OCI-LY3 (cell line): ENCODE data around the gene NTRK2.

Experiments
- H2AFZ ChIP-seq: fragments of 200-600, 300-600 bp; shearing (Covaris generic); 2 replicates; pipeline ENCODE4 v1.6.0; 2014; ENCODE audit warnings: antibody characterized with exemption, low read depth, low read length
- H3K27ac ChIP-seq: fragments of 200-600, 300-600 bp; sonication (generic); 2 replicates; pipeline ENCODE4 v1.5.1; 2014; ENCODE audit warnings: mild to moderate bottlenecking, low read length, moderate library complexity, mixed read lengths
- H3K27me3 ChIP-seq: fragments of 200-600, 300-600 bp; sonication (generic); 2 replicates; pipeline ENCODE4 v1.6.1; 2014; ENCODE audit warnings: low read depth, low read length, mixed read lengths
- H3K36me3 ChIP-seq: fragments of 200-600, 300-600 bp; sonication (generic); replicated peaks from 2 replicates; pipeline ENCODE3; 2014; ENCODE audit warnings: low read depth, low read length, mixed read lengths
- H3K4me1 ChIP-seq: fragments of 300-600, 200-600 bp; sonication (generic); 2 replicates; pipeline ENCODE4 v1.6.1; 2014; ENCODE audit warnings: low read length, mixed read lengths
- H3K4me2 ChIP-seq: fragments of 200-600, 300-600 bp; sonication (generic); 2 replicates; pipeline ENCODE4 v1.6.1; 2014; ENCODE audit warnings: low read length, mixed read lengths
- H3K4me3 ChIP-seq: fragments of 300-600, 200-600 bp; sonication (generic); 2 replicates; pipeline ENCODE4 v1.5.1; 2014; ENCODE audit warnings: antibody characterized with exemption, mild to moderate bottlenecking, low read length, moderate library complexity
- H3K79me2 ChIP-seq: fragments of 300-600, 200-600 bp; shearing (Covaris generic); 2 replicates; pipeline ENCODE4 v1.6.1; 2014; ENCODE audit warnings: mild to moderate bottlenecking, low read length, mixed read lengths
- H3K9ac ChIP-seq: fragments of 300-600, 200-600 bp; shearing (Covaris generic); 2 replicates; pipeline ENCODE4 v1.6.0; 2014; ENCODE audit warnings: mild to moderate bottlenecking, low read length, moderate library complexity
- H3K9me3 ChIP-seq: fragments of 200-600, 300-600 bp; shearing (Covaris generic); 2 replicates; pipeline ENCODE4 v1.6.1; 2014; ENCODE audit warnings: low read length, mixed read lengths; ENCODE audit not compliant: insufficient read depth
- H4K20me1 ChIP-seq: fragments of 200-600, 300-600 bp; sonication (generic); 2 replicates; pipeline ENCODE4 v1.6.1; 2016; ENCODE audit warnings: low read length, mixed read lengths; ENCODE audit not compliant: insufficient read depth
- EZH2phosphoT487 ChIP-seq: fragments of 200-600 bp; shearing (Covaris generic); IDR thresholded peaks from 2 replicates; pipeline ENCODE4 v1.6.1; 2018; ENCODE audit warnings: antibody characterized with exemption, mixed run types, low read depth
- TF ChIP-seq, protein P1 (sequence below): fragments of 200-600, 300-600 bp; sonication (generic); IDR thresholded peaks from 2 replicates; pipeline ENCODE4 v1.5.1; 2014; ENCODE audit warnings: antibody characterized with exemption, low read length, low read depth

The NTRK2 gene

DNA sequence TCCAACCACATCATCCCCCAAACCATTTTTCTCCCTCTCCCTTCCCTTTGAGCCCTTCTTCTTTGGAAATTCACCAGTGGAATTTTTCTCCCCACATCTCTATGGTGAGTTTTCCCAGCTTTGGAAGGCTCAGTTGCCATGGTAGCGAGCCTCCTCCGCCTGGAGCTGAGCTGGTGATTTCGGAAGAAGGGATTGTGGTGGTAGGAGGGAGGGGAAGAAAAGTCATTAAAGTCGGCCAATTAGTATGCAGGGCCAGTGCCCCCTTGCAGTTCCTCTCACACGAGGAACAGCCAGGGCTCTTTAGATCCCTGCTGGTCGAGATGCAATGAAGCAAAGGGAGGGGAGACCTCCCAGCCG, 322.0 kb downstream of the NTRK2 start:
- Histone ChIP-seq H3K4me1 (peaks cover 5% of the 10 kb centered on the region), H3K9ac (no peak overlapping the region), H3K79me2 (no peaks in the 10 kb centered on the region), H3K4me2 (no peak overlapping the region), H3K36me3 (no peaks in the 10 kb centered on the region), H3K4me3 (no peak overlapping the region), H3K27me3 (no peaks in the 10 kb centered on the region), H3K9me3 (no peaks in the 10 kb centered on the region), H2AFZ (no peak overlapping the region), H4K20me1 (no peaks in the 10 kb centered on the region), H3K27ac (no peak overlapping the region)
- no peak for TF ChIP-seq EZH2phosphoT487
- TF ChIP-seq, protein P1, sequence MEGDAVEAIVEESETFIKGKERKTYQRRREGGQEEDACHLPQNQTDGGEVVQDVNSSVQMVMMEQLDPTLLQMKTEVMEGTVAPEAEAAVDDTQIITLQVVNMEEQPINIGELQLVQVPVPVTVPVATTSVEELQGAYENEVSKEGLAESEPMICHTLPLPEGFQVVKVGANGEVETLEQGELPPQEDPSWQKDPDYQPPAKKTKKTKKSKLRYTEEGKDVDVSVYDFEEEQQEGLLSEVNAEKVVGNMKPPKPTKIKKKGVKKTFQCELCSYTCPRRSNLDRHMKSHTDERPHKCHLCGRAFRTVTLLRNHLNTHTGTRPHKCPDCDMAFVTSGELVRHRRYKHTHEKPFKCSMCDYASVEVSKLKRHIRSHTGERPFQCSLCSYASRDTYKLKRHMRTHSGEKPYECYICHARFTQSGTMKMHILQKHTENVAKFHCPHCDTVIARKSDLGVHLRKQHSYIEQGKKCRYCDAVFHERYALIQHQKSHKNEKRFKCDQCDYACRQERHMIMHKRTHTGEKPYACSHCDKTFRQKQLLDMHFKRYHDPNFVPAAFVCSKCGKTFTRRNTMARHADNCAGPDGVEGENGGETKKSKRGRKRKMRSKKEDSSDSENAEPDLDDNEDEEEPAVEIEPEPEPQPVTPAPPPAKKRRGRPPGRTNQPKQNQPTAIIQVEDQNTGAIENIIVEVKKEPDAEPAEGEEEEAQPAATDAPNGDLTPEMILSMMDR = no peak

DNA sequence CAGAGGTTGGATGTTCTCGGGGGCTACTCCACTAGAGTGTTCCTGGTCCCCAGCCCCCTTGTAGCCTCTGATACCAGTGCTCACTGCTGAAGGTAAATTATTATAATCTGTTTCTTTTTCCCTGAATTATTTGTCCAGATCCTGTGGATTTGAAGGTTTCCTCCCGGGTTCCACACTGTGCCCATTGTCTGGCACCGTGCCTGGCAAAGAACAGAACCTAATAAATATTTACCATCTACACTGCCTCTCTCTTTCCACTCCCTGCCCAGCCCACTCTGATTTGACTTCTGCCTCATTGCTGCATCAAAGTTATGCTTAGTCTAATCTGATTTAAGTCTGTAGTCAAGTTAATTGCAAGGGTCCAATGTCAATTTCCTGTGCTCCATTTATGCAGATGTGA, 322.9 kb downstream of the NTRK2 start:
- Histone ChIP-seq H3K27me3 (no peaks in the 10 kb centered on the region), H3K4me1 (peaks cover 13% of the 10 kb centered on the region), H3K4me3 (no peak overlapping the region), H4K20me1 (no peaks in the 10 kb centered on the region), H3K4me2 (no peak overlapping the region), H3K9me3 (no peaks in the 10 kb centered on the region), H2AFZ (no peak overlapping the region), H3K79me2 (no peaks in the 10 kb centered on the region), H3K9ac (no peak overlapping the region), H3K36me3 (no peaks in the 10 kb centered on the region), H3K27ac (no peak overlapping the region)
- no peak for TF ChIP-seq EZH2phosphoT487
- TF ChIP-seq, protein P1 = no peak

DNA sequence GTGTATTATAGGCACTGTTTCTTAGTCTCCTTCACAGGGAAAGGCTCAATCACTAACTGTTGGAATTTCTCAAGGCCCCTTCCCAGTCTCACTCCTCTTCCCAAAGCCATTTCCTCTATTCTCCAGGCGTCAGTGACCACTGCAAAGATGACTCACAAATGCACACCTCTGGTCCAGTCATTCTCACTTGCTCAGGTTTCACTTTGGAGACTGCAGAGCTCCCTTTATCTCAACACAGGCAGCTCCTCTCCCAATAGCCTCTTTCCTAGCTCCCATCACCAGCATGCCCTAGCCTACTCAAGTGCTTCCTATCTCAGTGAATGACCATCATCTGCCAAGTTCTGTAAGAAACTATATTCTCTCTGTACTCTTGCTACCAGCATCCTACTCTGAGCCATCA, 323.6 kb downstream of the NTRK2 start:
- no peaks in the 10 kb centered on the region for H3K27me3 ChIP-seq
- H4K20me1 ChIP-seq = no peaks in the 10 kb centered on the region
- no peak overlapping the region for H3K27ac ChIP-seq
- no peaks in the 10 kb centered on the region for H3K9me3 ChIP-seq
- no peak overlapping the region for H3K9ac ChIP-seq
- H3K4me3 ChIP-seq = no peak overlapping the region
- TF ChIP-seq, protein P1 = no peak
- no peak for TF ChIP-seq EZH2phosphoT487
- H3K4me2 ChIP-seq = no peak overlapping the region
- no peak overlapping the region for H2AFZ ChIP-seq
- no peaks in the 10 kb centered on the region for H3K79me2 ChIP-seq
- peaks cover 21% of the 10 kb centered on the region for H3K4me1 ChIP-seq
- H3K36me3 ChIP-seq = no peaks in the 10 kb centered on the region

DNA sequence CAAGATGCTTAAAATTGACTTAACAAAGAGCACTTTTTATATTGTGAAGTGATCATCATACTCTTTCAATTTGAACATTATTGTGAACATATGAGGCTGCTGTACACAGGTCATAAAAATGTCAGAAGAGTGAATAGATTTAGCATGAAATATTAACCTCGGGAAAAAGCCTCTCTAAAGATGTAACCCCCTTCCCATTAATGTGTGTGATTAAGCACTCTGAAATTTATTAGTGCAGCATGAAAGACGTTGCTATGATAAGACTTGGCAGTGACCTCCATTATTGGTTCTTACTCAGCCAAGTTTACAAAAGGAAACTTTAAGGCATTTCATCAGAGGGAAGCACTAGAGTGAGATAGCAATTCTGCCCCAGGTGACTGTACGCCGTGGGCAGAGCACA, 326.5 kb downstream of the NTRK2 start:
- Histone ChIP-seq H3K9ac (no peak overlapping the region), H3K27me3 (no peaks in the 10 kb centered on the region), H3K79me2 (no peaks in the 10 kb centered on the region), H3K27ac (no peak overlapping the region), H4K20me1 (no peaks in the 10 kb centered on the region), H3K4me1 (peaks cover 36% of the 10 kb centered on the region), H3K36me3 (peaks cover 12% of the 10 kb centered on the region), H3K4me3 (no peak overlapping the region), H2AFZ (peak overlapping the region; percentile 55; the same call in 1 of the 2 replicates), H3K4me2 (no peak overlapping the region), H3K9me3 (peaks cover 10% of the 10 kb centered on the region; the same call in 1 of the 2 replicates)
- no peak for TF ChIP-seq EZH2phosphoT487
- TF ChIP-seq, protein P1 = no peak
